ENCODE data around the gene CST7. TPM values are rescaled to one million over a fixed set of nuclear protein-coding genes. Genes with fewer than 3 reads are reported as not detected.

The CST7 gene
- total and polyA plus RNA-seq, 2 donors = 15.5 to 41.9 TPM

DNA sequence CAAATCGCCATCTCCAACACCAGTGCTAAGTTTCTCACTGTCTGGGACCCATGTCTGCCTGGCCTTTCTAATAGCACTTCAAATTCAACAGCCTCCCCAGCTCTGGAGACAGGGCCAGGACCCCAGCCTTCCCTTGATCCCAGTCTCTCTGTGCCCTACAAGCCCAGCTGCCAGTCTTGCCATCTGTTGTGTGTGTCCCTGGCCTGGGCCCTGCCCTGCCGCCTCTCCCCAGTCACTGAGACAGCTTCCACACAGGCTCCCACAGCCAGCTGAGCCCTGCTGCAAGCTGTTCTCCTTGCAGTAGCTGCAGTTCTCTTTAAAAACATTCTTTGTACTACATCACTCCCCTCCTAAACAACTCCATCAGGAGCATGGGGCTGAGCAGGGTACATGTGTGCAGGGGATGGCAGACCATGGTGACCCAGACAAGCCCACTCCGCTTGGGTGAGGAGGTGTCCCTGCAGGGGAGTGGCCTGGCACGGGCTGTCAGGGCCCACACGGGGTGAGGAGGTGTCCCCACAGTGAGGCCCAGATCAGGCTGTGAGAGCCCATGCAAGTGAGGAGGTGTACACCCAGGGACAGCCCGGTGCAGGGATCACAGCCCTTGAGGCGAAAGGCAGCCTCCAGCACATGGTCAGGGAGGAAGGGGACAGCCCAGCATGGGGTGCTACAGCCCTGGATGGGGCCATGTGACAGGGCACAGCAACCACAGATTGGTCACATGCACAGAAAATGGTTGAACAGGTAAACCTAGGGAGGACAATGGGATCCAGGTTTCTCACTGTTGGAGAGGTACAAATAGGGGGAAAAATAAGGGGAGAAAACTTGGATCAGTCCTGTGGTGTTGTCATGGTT lies 16.2 kb downstream of the CST7 start:
- 96% methylated on average over 7 of the region's 7 CpGs for WGBS
- H3K4me1 ChIP-seq (ENCODE audit: control insufficient read depth in 2 of 2, insufficient read depth in 2 of 2, low read length in 2 of 2) = no peaks in the 10 kb centered on the region
- H3K4me3 ChIP-seq (ENCODE audit: low read length in 2 of 2) = no peak overlapping the region
- no peaks in the 10 kb centered on the region for H3K27me3 ChIP-seq (ENCODE audit: control insufficient read depth in 2 of 2, insufficient read depth in 1 of 2, low read length in 1 of 2)
- no peaks in the 10 kb centered on the region for H3K9me3 ChIP-seq (ENCODE audit: control insufficient read depth in 2 of 2, insufficient read depth in 1 of 2, low read length in 1 of 2)
- DNase-seq (ENCODE audit: low read depth in 6 of 9, low spot score in 9 of 9) = no peak
- peaks cover 74 to 81% of the 10 kb centered on the region in 2 donors for H3K36me3 ChIP-seq (ENCODE audit: control insufficient read depth in 2 of 2, insufficient read depth in 2 of 2, low read length in 1 of 2)
- H3K27ac ChIP-seq (ENCODE audit: low read depth in 1 of 2, low read length in 1 of 2) = no peak overlapping the region

DNA sequence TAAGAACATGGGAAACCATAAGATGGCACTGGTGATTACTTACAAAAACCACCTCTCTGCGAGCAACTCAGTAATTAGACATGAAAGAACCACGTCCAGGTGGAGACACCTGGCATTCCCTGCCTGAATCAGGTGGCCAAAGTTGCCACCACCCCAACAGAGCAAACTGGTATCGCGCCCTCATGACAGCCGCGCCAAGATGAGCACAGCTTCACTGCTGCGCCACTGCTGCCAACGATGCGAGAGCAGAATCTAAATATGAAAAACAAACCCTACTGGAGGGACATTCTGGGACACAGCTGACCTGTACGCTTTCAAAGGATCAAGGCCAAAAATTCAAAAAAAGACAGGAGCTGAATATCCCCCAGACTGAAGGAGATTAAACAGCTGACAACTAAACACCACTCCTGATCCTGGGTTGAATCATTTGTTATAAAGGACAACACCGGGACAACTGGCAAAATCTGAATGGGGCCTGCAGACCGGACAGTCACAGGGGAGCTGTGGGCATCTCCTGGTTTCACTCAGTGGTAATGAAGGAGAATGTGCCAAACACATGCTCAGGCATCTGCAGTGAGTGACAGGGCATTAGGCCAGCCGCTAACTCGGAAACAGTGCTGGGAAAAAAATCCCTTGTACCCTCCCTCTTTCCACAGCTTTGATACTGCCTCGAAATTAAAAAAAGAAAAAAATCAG lies 17.4 kb downstream of the CST7 start:
- Histone ChIP-seq H3K4me1 (ENCODE audit: control insufficient read depth in 2 of 2, insufficient read depth in 2 of 2, low read length in 2 of 2) (peaks cover 0 to 2% of the 10 kb centered on the region in 2 donors), H3K36me3 (ENCODE audit: control insufficient read depth in 2 of 2, insufficient read depth in 2 of 2, low read length in 1 of 2) (peaks cover 81 to 83% of the 10 kb centered on the region in 2 donors), H3K27ac (ENCODE audit: low read depth in 1 of 2, low read length in 1 of 2) (no peak overlapping the region), H3K9me3 (ENCODE audit: control insufficient read depth in 2 of 2, insufficient read depth in 1 of 2, low read length in 1 of 2) (no peaks in the 10 kb centered on the region), H3K4me3 (ENCODE audit: low read length in 2 of 2) (no peak overlapping the region), H3K27me3 (ENCODE audit: control insufficient read depth in 2 of 2, insufficient read depth in 1 of 2, low read length in 1 of 2) (no peaks in the 10 kb centered on the region)
- no peak for DNase-seq (ENCODE audit: low read depth in 6 of 9, low spot score in 9 of 9)
- 97% methylated on average over 15 of the region's 15 CpGs for WGBS

DNA sequence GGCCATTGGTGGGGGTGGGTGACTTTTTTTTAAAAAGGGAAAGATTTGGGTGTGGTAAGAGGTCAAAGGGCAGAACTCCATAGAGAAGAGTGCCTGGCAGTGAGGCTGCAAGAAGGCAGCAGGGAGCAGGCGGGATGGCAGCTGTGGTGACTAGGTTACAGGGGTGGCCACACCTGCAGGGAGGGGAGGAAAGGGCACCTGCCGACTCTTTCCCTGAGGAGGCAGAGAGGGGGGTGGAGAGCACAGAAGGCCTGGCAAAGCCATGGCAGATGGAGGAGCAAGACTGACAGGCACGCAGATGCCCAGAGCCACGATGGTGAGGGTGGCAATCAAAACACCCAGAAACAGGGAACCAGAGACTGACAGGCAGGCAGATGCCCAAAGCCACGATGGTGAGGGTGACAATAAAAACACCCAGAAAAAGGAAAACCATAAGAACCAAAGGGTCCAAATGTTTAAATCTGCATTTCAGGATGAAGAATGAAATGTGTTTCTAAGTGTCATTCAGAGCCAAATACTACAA lies 19.3 kb downstream of the CST7 start:
- WGBS = 83% methylated on average over 5 of the region's 5 CpGs
- Histone ChIP-seq H3K9me3 (ENCODE audit: control insufficient read depth in 2 of 2, insufficient read depth in 1 of 2, low read length in 1 of 2) (no peaks in the 10 kb centered on the region), H3K4me1 (ENCODE audit: control insufficient read depth in 2 of 2, insufficient read depth in 2 of 2, low read length in 2 of 2) (peaks cover 0 to 4% of the 10 kb centered on the region in 2 donors), H3K36me3 (ENCODE audit: control insufficient read depth in 2 of 2, insufficient read depth in 2 of 2, low read length in 1 of 2) (peaks cover 80 to 84% of the 10 kb centered on the region in 2 donors), H3K4me3 (ENCODE audit: low read length in 2 of 2) (no peak overlapping the region), H3K27me3 (ENCODE audit: control insufficient read depth in 2 of 2, insufficient read depth in 1 of 2, low read length in 1 of 2) (no peaks in the 10 kb centered on the region), H3K27ac (ENCODE audit: low read depth in 1 of 2, low read length in 1 of 2) (no peak overlapping the region)
- DNase-seq (ENCODE audit: low read depth in 6 of 9, low spot score in 9 of 9) = no peak

DNA sequence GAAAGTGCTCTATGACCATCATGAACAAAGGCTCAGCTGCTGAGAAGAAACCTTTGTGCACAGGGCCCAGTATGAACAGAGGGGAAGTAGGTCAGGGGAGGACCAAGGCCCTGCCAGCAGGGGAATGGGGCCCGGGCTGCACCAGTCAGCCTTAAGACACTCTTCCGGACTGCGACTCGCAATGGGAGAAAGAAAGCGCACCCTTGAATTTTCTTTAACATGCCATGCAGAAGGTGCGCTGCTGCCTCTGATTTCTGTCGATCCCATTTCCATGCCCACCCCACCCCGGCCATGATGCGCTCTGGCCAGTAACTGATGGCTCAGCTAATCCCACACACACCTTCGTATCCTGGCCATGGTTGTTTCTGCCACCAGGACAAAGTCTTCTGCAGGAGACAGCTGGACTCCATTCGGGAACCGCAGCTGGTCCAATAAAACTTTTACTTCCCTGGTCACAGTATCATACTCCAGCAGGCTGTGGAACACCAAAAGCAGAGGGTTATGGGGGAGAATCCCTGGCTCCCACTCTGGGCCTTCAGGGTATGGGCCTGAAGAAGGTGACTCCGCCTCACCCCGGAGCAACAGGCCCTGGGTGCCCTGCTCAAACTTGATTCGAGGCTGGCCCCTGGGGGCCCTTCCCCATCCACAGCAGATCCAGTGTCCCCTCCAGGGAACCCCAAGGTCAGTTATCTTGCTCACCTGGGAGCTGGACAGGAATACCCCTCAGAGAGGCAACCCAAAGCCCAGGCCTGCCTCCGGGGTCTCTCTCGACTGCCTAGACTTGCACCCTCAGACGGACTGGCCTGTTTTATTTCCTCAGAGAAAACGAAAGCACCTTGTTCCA lies 20.3 kb downstream of the CST7 start:
- Histone ChIP-seq H3K4me3 (ENCODE audit: low read length in 2 of 2) (no peak overlapping the region), H3K27me3 (ENCODE audit: control insufficient read depth in 2 of 2, insufficient read depth in 1 of 2, low read length in 1 of 2) (no peaks in the 10 kb centered on the region), H3K27ac (ENCODE audit: low read depth in 1 of 2, low read length in 1 of 2) (no peak overlapping the region), H3K36me3 (ENCODE audit: control insufficient read depth in 2 of 2, insufficient read depth in 2 of 2, low read length in 1 of 2) (peaks cover 74 to 76% of the 10 kb centered on the region in 2 donors), H3K9me3 (ENCODE audit: control insufficient read depth in 2 of 2, insufficient read depth in 1 of 2, low read length in 1 of 2) (no peaks in the 10 kb centered on the region), H3K4me1 (ENCODE audit: control insufficient read depth in 2 of 2, insufficient read depth in 2 of 2, low read length in 2 of 2) (peaks cover 0 to 4% of the 10 kb centered on the region in 2 donors)
- DNase-seq (ENCODE audit: low read depth in 6 of 9, low spot score in 9 of 9) = no peak
- 97% methylated on average over 19 of the region's 19 CpGs for WGBS

DNA sequence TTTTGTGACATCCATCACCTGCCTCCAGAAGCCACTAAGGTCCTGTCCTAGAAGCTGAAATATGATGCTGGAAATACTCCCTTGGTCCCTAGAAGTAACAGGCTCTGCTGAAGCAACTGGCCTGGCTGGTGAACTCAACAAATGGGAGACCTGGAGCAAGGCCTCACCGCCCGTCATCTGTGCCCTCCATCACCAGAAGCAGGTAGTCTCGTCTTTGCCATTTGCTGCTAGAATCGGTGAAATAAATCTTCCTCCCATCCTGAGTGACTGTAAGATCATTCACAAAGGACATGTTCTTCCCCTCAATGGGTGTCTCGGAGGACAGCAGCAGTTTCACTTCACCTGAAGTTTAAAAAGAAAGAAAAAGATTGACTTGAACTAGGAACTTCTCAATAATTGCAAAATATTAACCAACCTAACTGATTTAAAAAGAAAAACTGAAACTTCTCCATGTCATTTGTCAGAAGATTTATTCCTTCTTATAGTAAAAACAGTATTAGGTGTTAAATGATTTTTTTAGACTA lies 21.0 kb downstream of the CST7 start:
- Histone ChIP-seq H3K27ac (ENCODE audit: low read depth in 1 of 2, low read length in 1 of 2) (no peak overlapping the region), H3K4me3 (ENCODE audit: low read length in 2 of 2) (no peak overlapping the region), H3K9me3 (ENCODE audit: control insufficient read depth in 2 of 2, insufficient read depth in 1 of 2, low read length in 1 of 2) (no peaks in the 10 kb centered on the region), H3K4me1 (ENCODE audit: control insufficient read depth in 2 of 2, insufficient read depth in 2 of 2, low read length in 2 of 2) (peaks cover 0 to 4% of the 10 kb centered on the region in 2 donors), H3K36me3 (ENCODE audit: control insufficient read depth in 2 of 2, insufficient read depth in 2 of 2, low read length in 1 of 2) (peaks cover 67 to 70% of the 10 kb centered on the region in 2 donors), H3K27me3 (ENCODE audit: control insufficient read depth in 2 of 2, insufficient read depth in 1 of 2, low read length in 1 of 2) (no peaks in the 10 kb centered on the region)
- no peak for DNase-seq (ENCODE audit: low read depth in 6 of 9, low spot score in 9 of 9)
- 97% methylated on average over 5 of the region's 5 CpGs for whole genome bisulfite sequencing

DNA sequence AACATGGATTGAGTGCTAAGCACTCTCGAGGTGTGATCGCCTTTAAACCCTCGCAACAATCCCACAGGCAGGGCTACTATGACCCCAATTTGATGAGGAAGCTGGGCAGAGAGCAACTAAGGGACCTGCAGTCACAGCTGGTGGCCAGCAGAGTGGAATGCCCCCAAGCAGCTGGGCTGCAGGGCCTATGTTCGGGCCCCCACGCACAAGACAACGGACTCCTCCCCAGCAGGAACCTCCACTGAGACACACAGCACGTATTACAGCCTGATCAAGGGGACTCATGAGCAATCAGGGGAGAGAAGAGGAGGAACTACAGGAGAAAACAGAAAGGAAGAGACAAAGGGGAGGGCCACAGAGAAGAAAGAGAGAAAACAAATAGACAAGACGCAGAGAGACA lies 21.7 kb downstream of the CST7 start:
- Histone ChIP-seq H3K27me3 (ENCODE audit: control insufficient read depth in 2 of 2, insufficient read depth in 1 of 2, low read length in 1 of 2) (no peaks in the 10 kb centered on the region), H3K36me3 (ENCODE audit: control insufficient read depth in 2 of 2, insufficient read depth in 2 of 2, low read length in 1 of 2) (peaks cover 63 to 64% of the 10 kb centered on the region in 2 donors), H3K4me1 (ENCODE audit: control insufficient read depth in 2 of 2, insufficient read depth in 2 of 2, low read length in 2 of 2) (peaks cover 0 to 4% of the 10 kb centered on the region in 2 donors), H3K4me3 (ENCODE audit: low read length in 2 of 2) (no peak overlapping the region), H3K27ac (ENCODE audit: low read depth in 1 of 2, low read length in 1 of 2) (no peak overlapping the region), H3K9me3 (ENCODE audit: control insufficient read depth in 2 of 2, insufficient read depth in 1 of 2, low read length in 1 of 2) (no peaks in the 10 kb centered on the region)
- DNase-seq (ENCODE audit: low read depth in 6 of 9, low spot score in 9 of 9) = no peak
- WGBS = 95% methylated on average over 8 of the region's 8 CpGs

DNA sequence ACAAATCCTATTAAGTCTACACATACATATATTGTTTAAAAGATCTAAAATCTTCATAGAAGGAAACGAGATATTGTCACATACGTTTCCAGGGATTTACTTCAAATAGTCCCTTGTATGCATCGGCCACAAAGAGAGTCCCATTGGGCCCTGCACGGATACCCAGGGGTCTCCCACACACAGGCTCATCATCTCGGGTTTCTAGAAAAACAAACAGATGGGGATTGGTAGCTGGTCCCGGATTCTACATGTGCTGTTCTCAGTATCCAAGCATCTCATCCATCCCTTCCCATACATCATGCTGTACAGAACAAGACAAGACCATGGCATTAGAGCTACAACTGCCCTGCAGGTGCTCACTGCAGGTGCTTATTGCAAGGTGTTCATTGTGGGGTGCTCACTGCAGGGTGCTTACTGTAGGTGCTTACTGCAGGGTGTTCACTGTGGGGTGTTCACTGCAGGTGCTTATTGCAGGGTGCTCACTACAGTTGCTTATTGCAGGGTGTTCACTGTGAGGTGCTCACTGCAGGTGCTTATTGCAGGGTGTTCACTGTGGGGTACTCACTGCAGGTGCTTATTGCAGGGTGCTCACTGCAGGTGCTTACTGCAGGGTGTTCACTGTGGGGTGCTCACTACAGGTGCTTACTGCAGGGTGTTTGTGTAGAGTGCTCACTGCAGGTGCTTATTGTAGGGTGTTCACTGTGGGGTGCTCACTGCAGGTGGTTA lies 22.5 kb downstream of the CST7 start:
- Histone ChIP-seq H3K9me3 (ENCODE audit: control insufficient read depth in 2 of 2, insufficient read depth in 1 of 2, low read length in 1 of 2) (no peaks in the 10 kb centered on the region), H3K4me3 (ENCODE audit: low read length in 2 of 2) (no peak overlapping the region), H3K27ac (ENCODE audit: low read depth in 1 of 2, low read length in 1 of 2) (no peak overlapping the region), H3K27me3 (ENCODE audit: control insufficient read depth in 2 of 2, insufficient read depth in 1 of 2, low read length in 1 of 2) (no peaks in the 10 kb centered on the region), H3K36me3 (ENCODE audit: control insufficient read depth in 2 of 2, insufficient read depth in 2 of 2, low read length in 1 of 2) (peaks cover 57 to 59% of the 10 kb centered on the region in 2 donors), H3K4me1 (ENCODE audit: control insufficient read depth in 2 of 2, insufficient read depth in 2 of 2, low read length in 2 of 2) (peaks cover 0 to 4% of the 10 kb centered on the region in 2 donors)
- DNase-seq (ENCODE audit: low read depth in 6 of 9, low spot score in 9 of 9) = no peak
- 98% methylated on average over 6 of the region's 6 CpGs for WGBS

DNA sequence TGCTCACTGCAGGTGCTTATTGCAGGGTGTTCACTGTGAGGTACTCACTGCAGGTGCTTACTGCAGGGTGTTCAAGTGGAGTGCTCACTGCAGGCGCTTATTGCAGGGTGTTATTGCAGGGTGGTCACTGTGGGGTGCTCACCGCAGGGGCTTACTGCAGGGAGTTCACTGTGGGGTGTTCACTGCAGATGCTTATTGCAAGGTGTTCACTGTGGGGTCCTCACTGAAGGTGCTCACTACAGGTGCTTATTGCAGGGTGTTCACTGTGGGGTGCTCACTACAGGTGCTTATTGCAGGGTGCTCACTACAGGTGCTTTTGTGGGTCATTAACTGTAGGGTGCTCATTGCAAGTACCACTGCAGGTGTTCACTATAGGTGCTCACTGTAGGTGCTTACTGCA lies 23.3 kb downstream of the CST7 start:
- WGBS = 97% methylated on average over 2 of the region's 2 CpGs
- Histone ChIP-seq H3K36me3 (ENCODE audit: control insufficient read depth in 2 of 2, insufficient read depth in 2 of 2, low read length in 1 of 2) (peaks cover 53 to 62% of the 10 kb centered on the region in 2 donors), H3K9me3 (ENCODE audit: control insufficient read depth in 2 of 2, insufficient read depth in 1 of 2, low read length in 1 of 2) (no peaks in the 10 kb centered on the region), H3K27me3 (ENCODE audit: control insufficient read depth in 2 of 2, insufficient read depth in 1 of 2, low read length in 1 of 2) (no peaks in the 10 kb centered on the region), H3K27ac (ENCODE audit: low read depth in 1 of 2, low read length in 1 of 2) (no peak overlapping the region), H3K4me3 (ENCODE audit: low read length in 2 of 2) (no peak overlapping the region), H3K4me1 (ENCODE audit: control insufficient read depth in 2 of 2, insufficient read depth in 2 of 2, low read length in 2 of 2) (peaks cover 0 to 4% of the 10 kb centered on the region in 2 donors)
- DNase-seq (ENCODE audit: low read depth in 6 of 9, low spot score in 9 of 9) = no peak

Data from thymus (tissue), 11 donors.